ENCODE results near the gene MAP3K14. TPM values are rescaled to one million over a fixed set of nuclear protein-coding genes. Genes with fewer than 3 reads are reported as not detected.
A peak's percentile ranks its signal among the peaks of the same experiment; 100 is the strongest.
"Not testable (repeated sequence)": the region's sequence is repeated elsewhere in the genome, so short reads cannot be mapped to it uniquely, and the experiment has no call there.

Gene MAP3K14
- total RNA-seq, 1 donor from 2014 or later, result 5.7 TPM

DNA sequence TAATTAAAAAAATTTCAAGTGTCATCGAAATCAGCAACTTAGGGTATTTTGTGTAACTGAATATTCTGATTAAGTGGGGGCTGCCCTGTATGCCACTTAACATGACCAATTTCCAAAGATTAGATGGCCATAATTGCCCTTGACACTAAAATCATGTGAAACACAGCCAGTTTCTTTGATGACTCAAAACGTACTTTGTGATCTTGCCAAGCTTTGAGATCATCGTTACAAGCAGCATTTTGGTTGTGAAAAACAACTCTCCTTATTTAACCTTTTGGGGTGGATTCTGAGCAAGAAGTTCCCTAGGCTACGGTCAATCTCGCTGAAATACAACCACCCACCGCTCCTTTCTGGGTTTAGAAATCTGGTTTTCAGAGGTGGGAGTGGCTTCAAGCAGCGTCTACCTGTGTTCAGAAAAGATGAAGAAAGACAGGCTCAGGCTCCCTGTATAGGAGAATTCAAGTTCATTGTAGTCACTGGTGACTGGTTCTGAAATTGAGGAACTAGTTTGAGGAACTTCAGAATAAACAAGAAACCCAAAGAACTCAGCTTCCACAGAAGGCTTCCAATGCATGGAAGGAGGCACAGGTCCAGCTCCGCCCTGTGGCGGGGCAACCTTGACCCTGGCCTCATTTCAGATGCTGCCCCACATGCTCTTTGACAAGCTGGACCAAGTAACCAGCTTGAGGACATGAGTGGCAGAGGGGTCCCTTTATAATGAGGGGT lies 9.4 kb downstream of the MAP3K14 start:
- Mint-ChIP-seq H3K4me1 (ENCODE audit: low read depth, unreplicated experiment) (peaks cover 19% of the 10 kb centered on the region), H3K9me3 (ENCODE audit: unreplicated experiment) (peaks cover 2% of the 10 kb centered on the region)
- DNase-seq, result no peak

GRCh38 chr17:45306623-45307022 lies 10.2 kb downstream of the MAP3K14 start:
- no peak for TF ChIP-seq CTCF (IDR thresholded peaks at IDR 0.05; ENCODE audit: partially characterized antibody, unreplicated experiment)
- Mint-ChIP-seq H3K9me3 (ENCODE audit: unreplicated experiment) (peaks cover 2% of the 10 kb centered on the region), H3K4me1 (ENCODE audit: low read depth, unreplicated experiment) (peaks cover 17% of the 10 kb centered on the region), H3K27ac (ENCODE audit: unreplicated experiment) (no peak overlapping the region), H3K27me3 (ENCODE audit: unreplicated experiment) (peaks cover 3% of the 10 kb centered on the region), H3K36me3 (ENCODE audit: unreplicated experiment) (no peaks in the 10 kb centered on the region), H3K4me3 (ENCODE audit: unreplicated experiment) (no peak overlapping the region)
- DNase-seq, result no peak

More for the DNA sequence above, 9.4 kb downstream of the MAP3K14 start:
- no peak overlapping the region for H3K27ac Mint-ChIP-seq (ENCODE audit: unreplicated experiment)
- peaks cover 3% of the 10 kb centered on the region for H3K27me3 Mint-ChIP-seq (ENCODE audit: unreplicated experiment)
- no peaks in the 10 kb centered on the region for H3K36me3 Mint-ChIP-seq (ENCODE audit: unreplicated experiment)
- TF ChIP-seq CTCF (IDR thresholded peaks at IDR 0.05; ENCODE audit: partially characterized antibody, unreplicated experiment), result no peak
- H3K4me3 Mint-ChIP-seq (ENCODE audit: unreplicated experiment), result no peak overlapping the region

GRCh38 chr17:45306094-45306493 lies 10.7 kb downstream of the MAP3K14 start:
- no peak for TF ChIP-seq CTCF (IDR thresholded peaks at IDR 0.05; ENCODE audit: partially characterized antibody, unreplicated experiment)
- Mint-ChIP-seq H3K27me3 (ENCODE audit: unreplicated experiment) (peaks cover 3% of the 10 kb centered on the region), H3K36me3 (ENCODE audit: unreplicated experiment) (no peaks in the 10 kb centered on the region), H3K9me3 (ENCODE audit: unreplicated experiment) (peaks cover 2% of the 10 kb centered on the region), H3K4me3 (ENCODE audit: unreplicated experiment) (no peak overlapping the region), H3K27ac (ENCODE audit: unreplicated experiment) (no peak overlapping the region), H3K4me1 (ENCODE audit: low read depth, unreplicated experiment) (peaks cover 15% of the 10 kb centered on the region)
- no peak for DNase-seq

GRCh38 chr17:45305530-45306087 lies 11.2 kb downstream of the MAP3K14 start:
- no peaks in the 10 kb centered on the region for H3K36me3 Mint-ChIP-seq (ENCODE audit: unreplicated experiment)
- peaks cover 13% of the 10 kb centered on the region for H3K4me1 Mint-ChIP-seq (ENCODE audit: low read depth, unreplicated experiment)
- H3K27ac Mint-ChIP-seq (ENCODE audit: unreplicated experiment), result no peak overlapping the region
- H3K4me3 Mint-ChIP-seq (ENCODE audit: unreplicated experiment), result no peak overlapping the region
- H3K27me3 Mint-ChIP-seq (ENCODE audit: unreplicated experiment), result peaks cover 3% of the 10 kb centered on the region
- TF ChIP-seq CTCF (IDR thresholded peaks at IDR 0.05; ENCODE audit: partially characterized antibody, unreplicated experiment), result no peak
- no peak for DNase-seq
- H3K9me3 Mint-ChIP-seq (ENCODE audit: unreplicated experiment), result peaks cover 2% of the 10 kb centered on the region

DNA sequence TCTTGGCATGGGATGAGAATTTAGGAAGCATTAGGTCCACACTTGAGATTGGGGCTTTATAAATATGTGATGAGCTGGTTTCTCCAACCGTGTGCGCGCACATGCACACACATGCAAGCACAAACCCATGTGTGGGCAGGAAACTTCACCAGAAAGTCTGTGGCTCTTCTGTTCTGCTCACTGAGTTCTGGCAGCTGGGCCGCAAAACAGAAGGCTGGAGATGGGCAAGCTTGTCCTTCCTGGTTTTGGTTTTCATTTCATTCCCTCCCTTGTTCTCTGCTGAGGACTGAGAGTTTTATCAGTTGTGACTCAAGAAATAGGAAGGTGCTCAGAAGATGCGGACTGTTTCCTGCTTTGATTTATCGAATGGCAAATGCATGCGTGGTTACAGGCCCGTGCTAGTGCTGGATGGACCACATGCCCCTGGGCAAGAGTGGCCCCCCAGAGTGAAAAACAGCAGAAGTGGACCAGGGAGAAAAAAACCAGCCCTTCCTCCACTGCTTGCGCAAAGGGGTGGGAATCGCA lies 14.1 kb downstream of the MAP3K14 start:
- no peak for DNase-seq
- H3K4me1 Mint-ChIP-seq (ENCODE audit: low read depth, unreplicated experiment), result peaks cover 34% of the 10 kb centered on the region
- H3K36me3 Mint-ChIP-seq (ENCODE audit: unreplicated experiment), result no peaks in the 10 kb centered on the region
- no peak for TF ChIP-seq CTCF (IDR thresholded peaks at IDR 0.05; ENCODE audit: partially characterized antibody, unreplicated experiment)
- peaks cover 7% of the 10 kb centered on the region for H3K27me3 Mint-ChIP-seq (ENCODE audit: unreplicated experiment)
- peak overlapping the region; percentile 87 for H3K27ac Mint-ChIP-seq (ENCODE audit: unreplicated experiment)
- H3K9me3 Mint-ChIP-seq (ENCODE audit: unreplicated experiment), result peaks cover 10% of the 10 kb centered on the region
- H3K4me3 Mint-ChIP-seq (ENCODE audit: unreplicated experiment), result no peak overlapping the region

DNA sequence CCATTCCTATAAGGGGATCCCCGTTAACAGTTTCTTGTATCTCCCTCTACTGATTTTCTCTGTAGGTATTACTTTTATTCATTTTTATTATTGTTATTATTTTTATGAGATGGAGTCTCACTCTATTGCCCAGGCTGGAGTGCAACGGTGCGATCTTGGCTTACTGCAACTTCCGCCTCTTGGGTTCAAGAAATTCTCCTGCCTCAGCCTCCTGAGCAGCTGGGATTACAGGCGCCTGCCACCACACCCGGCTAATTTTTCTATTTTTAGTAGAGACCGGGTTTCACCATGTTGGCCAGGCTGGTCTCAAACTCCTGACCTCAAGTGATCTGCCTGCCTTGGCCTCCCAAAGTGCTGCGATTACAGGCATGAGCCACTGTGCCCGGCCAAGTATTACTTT lies 14.6 kb downstream of the MAP3K14 start:
- not testable (repeated sequence) for H3K27ac Mint-ChIP-seq (ENCODE audit: unreplicated experiment); DNase-seq; H3K27me3 Mint-ChIP-seq (ENCODE audit: unreplicated experiment); H3K9me3 Mint-ChIP-seq (ENCODE audit: unreplicated experiment); H3K36me3 Mint-ChIP-seq (ENCODE audit: unreplicated experiment); H3K4me3 Mint-ChIP-seq (ENCODE audit: unreplicated experiment)
- peaks cover 34% of the 10 kb centered on the region for H3K4me1 Mint-ChIP-seq (ENCODE audit: low read depth, unreplicated experiment)
